DOHH2 (cell line): ENCODE results near the gene FRMD3.

Source experiments
- H3F3A ChIP-seq: fragments of 200-600 bp; sonication (generic), shearing (Covaris generic); 2 replicates; pipeline ENCODE4 v1.6.0; 2016; ENCODE audit warnings: antibody characterized with exemption, mild to moderate bottlenecking; ENCODE audit not compliant: control insufficient read depth, insufficient read depth
- H3K27ac ChIP-seq: fragments of 200-600 bp; sonication (generic); 2 replicates; pipeline ENCODE4 v1.5.1; 2014; ENCODE audit warnings: low read depth, mild to moderate bottlenecking, low read length, moderate library complexity
- H3K27me3 ChIP-seq: fragments of 200-600 bp; sonication (generic); 2 replicates; pipeline ENCODE4 v1.6.1; 2014; ENCODE audit warnings: mild to moderate bottlenecking, low read length, mixed read lengths; ENCODE audit not compliant: control insufficient read depth
- H3K36me3 ChIP-seq: fragments of 200-600 bp; sonication (generic); 2 replicates; pipeline ENCODE4 v1.6.1; 2014; ENCODE audit warnings: mild to moderate bottlenecking, low read length, moderate library complexity, mixed read lengths; ENCODE audit not compliant: control insufficient read depth
- H3K4me1 ChIP-seq: fragments of 200-600 bp; sonication (generic); 2 replicates; pipeline ENCODE4 v1.6.1; 2014; ENCODE audit warnings: mild to moderate bottlenecking, low read length, mixed read lengths; ENCODE audit not compliant: control insufficient read depth
- H3K4me2 ChIP-seq: fragments of 200-600 bp; sonication (generic); 2 replicates; pipeline ENCODE4 v1.6.0; 2014; ENCODE audit warnings: mild to moderate bottlenecking, low read length, moderate library complexity
- H3K4me3 ChIP-seq: fragments of 200-600 bp; sonication (generic); 2 replicates; pipeline ENCODE4 v1.5.1; 2014; ENCODE audit warnings: mild to moderate bottlenecking, low read length, mixed read lengths
- H3K79me2 ChIP-seq: fragments of 200-600 bp; sonication (generic); 2 replicates; pipeline ENCODE4 v1.6.1; 2014; ENCODE audit warnings: mild to moderate bottlenecking, low read length, mixed read lengths; ENCODE audit not compliant: control insufficient read depth
- H3K9me2 ChIP-seq: fragments of 200-600 bp; sonication (generic); replicated peaks from 2 replicates; pipeline ENCODE4 v1.6.1; 2014; ENCODE audit warnings: mild to moderate bottlenecking, low read length, mixed read lengths; ENCODE audit not compliant: control insufficient read depth
- H3K9me3 ChIP-seq: fragments of 200-600 bp; sonication (generic); 2 replicates; pipeline ENCODE4 v1.6.1; 2014; ENCODE audit warnings: antibody characterized with exemption, low read length, mixed read lengths; ENCODE audit not compliant: control insufficient read depth, insufficient read depth
- H4K20me1 ChIP-seq: fragments of 200-600 bp; sonication (generic); 2 replicates; pipeline ENCODE4 v1.6.0; 2014; ENCODE audit warnings: low read depth, mild to moderate bottlenecking, antibody characterized with exemption, low read length, moderate library complexity; ENCODE audit not compliant: control insufficient read depth, insufficient read depth
- EZH2phosphoT487 ChIP-seq: fragments of 200-600 bp; sonication (generic); IDR thresholded peaks from 2 replicates; pipeline ENCODE4 v1.6.1; 2017; ENCODE audit warnings: borderline replicate concordance, mild to moderate bottlenecking, antibody characterized with exemption, low read length, moderate library complexity, mixed read lengths
- TF ChIP-seq, protein P1 (sequence below): fragments of 200-600 bp; sonication (generic); IDR thresholded peaks from one replicate; pipeline ENCODE4 v1.5.1; 2014; ENCODE audit warnings: antibody characterized with exemption, mild to moderate bottlenecking, low read depth, low read length; ENCODE audit not compliant: poor library complexity, severe bottlenecking

Gene FRMD3

DNA sequence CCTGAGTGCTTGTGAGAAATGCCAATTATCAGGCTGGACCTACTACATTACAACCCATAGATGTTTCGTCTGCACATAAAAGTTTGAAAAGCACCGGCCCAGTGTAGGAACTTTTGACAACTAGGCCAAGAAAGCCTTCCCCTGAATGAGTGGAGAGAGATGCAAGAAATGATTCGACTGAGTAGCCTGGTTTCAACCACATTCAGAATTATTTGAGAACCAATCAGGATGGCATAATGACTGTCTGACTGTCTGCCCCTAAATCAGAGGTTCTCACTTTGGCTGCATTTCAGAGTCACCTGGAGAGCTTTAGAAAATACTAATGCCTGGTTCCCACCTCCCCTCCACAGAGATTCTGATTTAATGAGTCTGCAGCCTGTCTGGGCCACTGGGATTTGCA is 61.1 kb downstream of the FRMD3 start:
- Histone ChIP-seq H3F3A (no peaks in the 10 kb centered on the region), H3K36me3 (no peaks in the 10 kb centered on the region), H3K27me3 (no peaks in the 10 kb centered on the region), H3K4me2 (no peak overlapping the region), H3K4me3 (no peak overlapping the region), H3K4me1 (no peaks in the 10 kb centered on the region), H4K20me1 (no peaks in the 10 kb centered on the region), H3K9me2 (no peaks in the 10 kb centered on the region), H3K9me3 (no peaks in the 10 kb centered on the region), H3K27ac (no peak overlapping the region), H3K79me2 (no peaks in the 10 kb centered on the region)
- TF ChIP-seq, protein P1, sequence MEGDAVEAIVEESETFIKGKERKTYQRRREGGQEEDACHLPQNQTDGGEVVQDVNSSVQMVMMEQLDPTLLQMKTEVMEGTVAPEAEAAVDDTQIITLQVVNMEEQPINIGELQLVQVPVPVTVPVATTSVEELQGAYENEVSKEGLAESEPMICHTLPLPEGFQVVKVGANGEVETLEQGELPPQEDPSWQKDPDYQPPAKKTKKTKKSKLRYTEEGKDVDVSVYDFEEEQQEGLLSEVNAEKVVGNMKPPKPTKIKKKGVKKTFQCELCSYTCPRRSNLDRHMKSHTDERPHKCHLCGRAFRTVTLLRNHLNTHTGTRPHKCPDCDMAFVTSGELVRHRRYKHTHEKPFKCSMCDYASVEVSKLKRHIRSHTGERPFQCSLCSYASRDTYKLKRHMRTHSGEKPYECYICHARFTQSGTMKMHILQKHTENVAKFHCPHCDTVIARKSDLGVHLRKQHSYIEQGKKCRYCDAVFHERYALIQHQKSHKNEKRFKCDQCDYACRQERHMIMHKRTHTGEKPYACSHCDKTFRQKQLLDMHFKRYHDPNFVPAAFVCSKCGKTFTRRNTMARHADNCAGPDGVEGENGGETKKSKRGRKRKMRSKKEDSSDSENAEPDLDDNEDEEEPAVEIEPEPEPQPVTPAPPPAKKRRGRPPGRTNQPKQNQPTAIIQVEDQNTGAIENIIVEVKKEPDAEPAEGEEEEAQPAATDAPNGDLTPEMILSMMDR = no peak
- TF ChIP-seq EZH2phosphoT487 = no peak

DNA sequence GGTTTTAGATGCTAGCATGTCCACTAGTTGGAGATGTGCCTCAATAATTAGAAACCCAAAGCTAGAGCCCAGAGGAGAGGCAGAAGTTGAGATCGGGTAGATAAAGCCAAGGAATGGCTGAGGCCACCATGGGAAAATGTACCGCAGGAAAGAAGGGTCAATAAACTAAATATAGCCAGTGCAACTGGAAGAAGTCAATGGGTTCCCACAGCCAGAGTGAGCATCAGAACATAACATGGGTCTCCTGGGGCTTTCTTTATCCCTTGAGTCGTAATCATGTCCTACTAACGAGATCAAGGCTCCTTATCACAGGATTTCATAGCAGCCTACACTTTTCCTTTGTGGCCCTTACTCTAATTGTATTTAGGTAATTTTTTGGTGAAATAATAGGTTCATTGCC is 61.7 kb downstream of the FRMD3 start:
- H3K9me3 ChIP-seq = no peaks in the 10 kb centered on the region
- no peaks in the 10 kb centered on the region for H3K9me2 ChIP-seq
- H3K36me3 ChIP-seq = no peaks in the 10 kb centered on the region
- H3K4me3 ChIP-seq = no peak overlapping the region
- no peaks in the 10 kb centered on the region for H3K4me1 ChIP-seq
- TF ChIP-seq, protein P1 = no peak
- TF ChIP-seq EZH2phosphoT487 = no peak
- H3F3A ChIP-seq = no peaks in the 10 kb centered on the region
- no peak overlapping the region for H3K27ac ChIP-seq
- H3K79me2 ChIP-seq = no peaks in the 10 kb centered on the region
- H3K27me3 ChIP-seq = no peaks in the 10 kb centered on the region
- H4K20me1 ChIP-seq = no peaks in the 10 kb centered on the region
- no peak overlapping the region for H3K4me2 ChIP-seq

DNA sequence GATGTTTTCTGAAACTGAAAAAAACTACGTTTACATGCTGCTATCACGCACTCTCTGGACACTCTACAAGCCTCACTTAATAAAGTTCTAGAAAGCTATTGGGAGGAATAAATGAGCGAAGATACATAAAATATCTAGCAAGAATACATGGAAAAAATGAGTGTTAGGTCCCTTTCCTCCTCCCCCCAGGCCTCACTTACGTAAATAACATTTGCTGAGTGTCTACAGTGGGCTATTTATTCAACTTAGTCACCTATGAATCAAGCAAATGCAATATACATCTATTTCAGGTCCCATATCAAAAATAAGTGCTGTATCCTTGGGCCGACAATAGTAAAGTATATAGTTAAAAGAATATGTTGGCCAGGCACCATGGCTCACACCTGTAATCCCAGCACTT is 62.5 kb downstream of the FRMD3 start:
- TF ChIP-seq EZH2phosphoT487 = no peak
- TF ChIP-seq, protein P1 = no peak
- no peaks in the 10 kb centered on the region for H3K4me1 ChIP-seq
- H3K27ac ChIP-seq = no peak overlapping the region
- H3K79me2 ChIP-seq = no peaks in the 10 kb centered on the region
- H3K9me2 ChIP-seq = no peaks in the 10 kb centered on the region
- H3K27me3 ChIP-seq = no peaks in the 10 kb centered on the region
- H3K4me3 ChIP-seq = no peak overlapping the region
- H3K4me2 ChIP-seq = no peak overlapping the region
- H4K20me1 ChIP-seq = no peaks in the 10 kb centered on the region
- no peaks in the 10 kb centered on the region for H3K36me3 ChIP-seq
- no peaks in the 10 kb centered on the region for H3K9me3 ChIP-seq
- no peaks in the 10 kb centered on the region for H3F3A ChIP-seq

DNA sequence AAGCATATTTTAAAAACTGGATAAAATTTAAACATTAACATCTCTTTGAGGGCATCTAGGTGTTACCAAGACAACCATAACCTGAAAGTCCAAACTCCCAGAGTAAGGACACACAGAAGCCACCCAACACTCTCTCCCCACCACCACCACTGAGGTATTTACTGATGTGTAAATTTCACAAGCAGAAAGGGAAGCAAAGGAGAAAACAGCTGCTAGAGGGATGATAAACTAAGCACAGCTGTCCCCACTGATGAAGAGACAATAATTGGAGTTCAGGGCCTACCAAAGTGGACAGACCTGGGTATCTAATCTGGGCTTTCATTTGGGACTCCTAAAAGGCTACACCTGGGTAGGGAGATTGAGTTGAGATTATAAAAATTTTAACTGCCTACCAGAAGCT is 63.6 kb downstream of the FRMD3 start:
- no peak overlapping the region for H3K4me3 ChIP-seq
- TF ChIP-seq, protein P1 = no peak
- TF ChIP-seq EZH2phosphoT487 = no peak
- no peaks in the 10 kb centered on the region for H3K4me1 ChIP-seq
- no peaks in the 10 kb centered on the region for H3K36me3 ChIP-seq
- no peak overlapping the region for H3K4me2 ChIP-seq
- H3K27me3 ChIP-seq = 0 out of 2 replicates have a peak, but pooled peaks cover under 1% of the 10 kb centered on the region
- no peaks in the 10 kb centered on the region for H3K79me2 ChIP-seq
- no peaks in the 10 kb centered on the region for H3F3A ChIP-seq
- H3K9me3 ChIP-seq = no peaks in the 10 kb centered on the region
- H3K9me2 ChIP-seq = no peaks in the 10 kb centered on the region
- H4K20me1 ChIP-seq = no peaks in the 10 kb centered on the region
- no peak overlapping the region for H3K27ac ChIP-seq
